Mucosa of descending colon (tissue), 3 donors: Measurements from ENCODE around the gene FPGS. TPM values are rescaled to one million over a fixed set of nuclear protein-coding genes. Genes with fewer than 3 reads are reported as not detected.
A peak's percentile ranks its signal among the peaks of the same experiment; 100 is the strongest.

ENCODE experiments used
- ATAC-seq: fragments of 200-7000 bp; cut with Tn5 transposase; one replicate; pipeline ENCODE4 v1.9.1; 2020; ENCODE audit warnings: mild to moderate bottlenecking, moderate library complexity
- DNase-seq, 3 donors: peaks; one replicate each; pipeline ENCODE4 v3.0.0-alpha.2; 2020
- H3K36me3 ChIP-seq: fragments of 200-600 bp; one replicate; pipeline ENCODE4 v1.8.0; 2021; ENCODE audit warnings: low read depth, mild to moderate bottlenecking
- H3K4me1 ChIP-seq: fragments of 200-600 bp; one replicate; pipeline ENCODE4 v1.8.0; 2021; ENCODE audit warnings: low read depth, mild to moderate bottlenecking
- H3K4me3 ChIP-seq: fragments of 200-600 bp; one replicate; pipeline ENCODE4 v1.8.0; 2021; ENCODE audit warnings: mild to moderate bottlenecking
- H3K9me3 ChIP-seq: fragments of 200-600 bp; one replicate; pipeline ENCODE4 v1.8.0; 2021; ENCODE audit warnings: mild to moderate bottlenecking
- CTCF ChIP-seq: fragments of 200-600 bp; IDR thresholded peaks from one replicate; pipeline ENCODE4 v1.8.0; 2022; ENCODE audit warnings: antibody characterized with exemption, mild to moderate bottlenecking
- intact Hi-C, 2 donors: fragments of 100-400 bp; cut with DNase I in 1 of 2; cut with micrococcal nuclease in 1 of 2; formaldehyde crosslinking; loops; one replicate each; pipeline versions ENCODE4 v1.11.0 to v1.11.1; 2022; cut with DNase I, micrococcal nuclease
- total RNA-seq, 3 donors: library from RNA; stranded (reverse); fragmentation: NEBNext Ultra II Directional in 2 of 3; extraction: Animal tissue kit (Norgen Biotek cat#: 25700) in 2 of 3; gene quantifications; one replicate each; pipeline versions ENCODE4 v1.2.1 to v1.2.4, GENCODE V29; 2021 to 2023
- donor health status: DM: no; HTN: no; CAD: no; lungs with moderate emphysema.
- donor health status: DM: no; HTN: no; CAD: no.
- donor health status: DM: no; HTN: yes; CAD: no.

Gene FPGS
- total RNA-seq, 3 donors from 2014 or later = 41.0 to 46.5 (median 41.3) TPM

DNA sequence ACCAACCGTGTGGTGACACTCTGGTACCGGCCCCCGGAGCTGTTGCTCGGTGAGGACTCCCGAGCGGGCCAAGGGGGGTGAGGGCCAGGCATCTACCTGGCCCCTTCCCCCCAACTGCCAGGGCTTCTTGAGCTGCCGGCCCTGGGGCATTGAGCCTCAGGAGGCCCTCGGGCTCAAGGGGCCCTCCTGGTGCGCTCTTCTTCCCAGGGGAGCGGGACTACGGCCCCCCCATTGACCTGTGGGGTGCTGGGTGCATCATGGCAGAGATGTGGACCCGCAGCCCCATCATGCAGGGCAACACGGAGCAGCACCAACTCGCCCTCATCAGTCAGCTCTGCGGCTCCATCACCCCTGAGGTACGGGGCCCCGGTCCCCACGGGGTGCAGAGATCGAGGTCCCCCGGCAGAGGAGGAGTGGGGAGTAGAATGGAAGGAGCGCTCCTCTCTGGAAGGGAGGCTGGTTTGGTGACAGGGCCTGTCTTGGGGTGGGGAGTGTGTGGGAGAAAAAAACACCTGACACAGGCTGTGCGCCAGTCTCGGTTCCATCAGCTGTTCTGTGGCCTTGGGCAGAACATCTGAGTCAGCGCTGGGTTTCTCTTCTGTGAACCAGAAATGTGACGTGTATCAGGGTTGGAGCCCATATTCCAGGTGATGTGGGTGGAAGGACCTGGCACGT, 14.2 kb upstream of the FPGS start:
- peaks cover 27% of the 10 kb centered on the region for H3K36me3 ChIP-seq
- no peak for TF ChIP-seq CTCF
- ATAC-seq (no peak), DNase-seq (no peak)
- intact Hi-C loops = no loop called here
- H3K4me3 ChIP-seq = no peak overlapping the region
- H3K4me1 ChIP-seq = peaks cover 25% of the 10 kb centered on the region
- H3K9me3 ChIP-seq = no peaks in the 10 kb centered on the region

DNA sequence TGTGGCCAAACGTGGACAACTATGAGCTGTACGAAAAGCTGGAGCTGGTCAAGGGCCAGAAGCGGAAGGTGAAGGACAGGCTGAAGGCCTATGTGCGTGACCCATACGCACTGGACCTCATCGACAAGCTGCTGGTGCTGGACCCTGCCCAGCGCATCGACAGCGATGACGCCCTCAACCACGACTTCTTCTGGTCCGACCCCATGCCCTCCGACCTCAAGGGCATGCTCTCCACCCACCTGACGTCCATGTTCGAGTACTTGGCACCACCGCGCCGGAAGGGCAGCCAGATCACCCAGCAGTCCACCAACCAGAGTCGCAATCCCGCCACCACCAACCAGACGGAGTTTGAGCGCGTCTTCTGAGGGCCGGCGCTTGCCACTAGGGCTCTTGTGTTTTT, 13.5 kb upstream of the FPGS start:
- DNase-seq = peak in 1 of 3 donors; percentile 59
- intact Hi-C loops = no loop called here
- no peak overlapping the region for H3K4me3 ChIP-seq
- no peaks in the 10 kb centered on the region for H3K9me3 ChIP-seq
- H3K4me1 ChIP-seq = peaks cover 20% of the 10 kb centered on the region
- H3K36me3 ChIP-seq = peaks cover 27% of the 10 kb centered on the region
- TF ChIP-seq CTCF = no peak
- ATAC-seq = no peak

DNA sequence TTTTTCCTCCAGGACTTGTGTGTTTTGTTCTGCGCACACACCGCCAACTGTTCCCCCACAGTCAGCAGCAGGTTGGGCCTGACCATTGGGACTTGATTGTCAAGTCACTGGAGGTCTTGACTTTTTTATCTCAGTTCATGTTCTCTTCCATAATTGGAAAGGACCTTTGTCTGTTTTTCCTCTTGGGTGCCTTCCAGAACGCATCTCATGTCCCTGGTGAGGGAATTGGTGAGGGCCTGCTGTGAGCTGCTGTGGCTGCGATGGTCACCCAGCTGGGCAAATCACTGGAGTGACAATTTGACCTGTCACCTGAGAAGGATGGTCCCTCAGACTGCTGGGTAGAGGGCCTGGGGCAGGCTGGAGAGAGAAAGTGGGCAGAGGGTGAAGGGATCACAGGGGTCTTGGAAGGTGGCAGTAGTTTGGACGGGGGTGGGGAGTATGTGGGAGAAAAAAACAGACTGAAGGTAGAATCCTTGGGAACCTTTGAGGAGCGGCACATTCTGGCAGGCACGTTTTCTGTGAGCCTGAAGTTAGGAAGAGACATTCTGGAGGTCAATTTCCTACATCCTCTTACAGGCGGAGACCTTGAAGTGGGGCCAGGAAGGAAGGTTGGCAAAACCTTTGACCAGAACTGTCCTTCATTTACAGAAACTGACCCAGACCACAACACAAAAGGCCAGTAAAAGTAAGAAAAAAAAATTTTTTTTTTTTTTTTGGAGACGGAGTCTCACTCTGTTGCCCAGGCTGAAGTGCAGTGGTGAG, 12.4 kb upstream of the FPGS start:
- Histone ChIP-seq H3K4me3 (no peak overlapping the region), H3K36me3 (peaks cover 27% of the 10 kb centered on the region), H3K4me1 (peaks cover 15% of the 10 kb centered on the region), H3K9me3 (no peaks in the 10 kb centered on the region)
- intact Hi-C loops = no loop called here
- DNase-seq (no peak), ATAC-seq (no peak)
- TF ChIP-seq CTCF = no peak

DNA sequence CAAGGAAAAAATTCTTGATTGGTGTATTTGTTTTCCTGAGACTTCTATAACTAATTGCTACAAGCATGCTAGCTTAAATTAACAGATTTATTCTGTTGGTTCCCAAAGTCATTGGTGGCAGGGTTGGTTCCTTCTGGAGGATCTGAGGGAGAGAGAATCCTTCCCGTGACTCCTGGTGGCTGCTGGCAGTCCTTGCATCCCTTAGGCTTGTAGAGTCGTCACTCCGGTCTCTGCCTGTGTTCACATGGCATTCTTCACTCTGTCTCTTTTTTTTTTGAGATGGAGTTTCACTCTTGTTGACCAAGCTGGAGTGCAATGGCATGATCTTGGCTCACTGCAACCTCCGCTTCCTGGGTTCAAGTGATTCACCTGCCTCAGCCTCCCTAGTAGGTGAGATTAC, 11.6 kb upstream of the FPGS start:
- intact Hi-C loops = no loop called here
- no peak overlapping the region for H3K4me3 ChIP-seq
- no peaks in the 10 kb centered on the region for H3K9me3 ChIP-seq
- H3K4me1 ChIP-seq = peaks cover 22% of the 10 kb centered on the region
- ATAC-seq (no peak), DNase-seq (no peak)
- TF ChIP-seq CTCF = no peak
- H3K36me3 ChIP-seq = peaks cover 27% of the 10 kb centered on the region

GRCh38 chr9:127792417-127793031, 10.2 kb upstream of the FPGS start:
- no peak for DNase-seq
- no peak for TF ChIP-seq CTCF
- Histone ChIP-seq H3K4me1 (peaks cover 27% of the 10 kb centered on the region), H3K9me3 (no peaks in the 10 kb centered on the region), H3K36me3 (peaks cover 23% of the 10 kb centered on the region), H3K4me3 (no peak overlapping the region)
- ATAC-seq = no peak
- intact Hi-C loops = no loop called here
